NCI-H345 (cell line): Measurements from ENCODE around the gene CD247.

Experiments used
- DNase-seq: peaks from one replicate; lab custom pipeline; 2025; lab: John Stamatoyannopoulos, UW

The CD247 gene

DNA sequence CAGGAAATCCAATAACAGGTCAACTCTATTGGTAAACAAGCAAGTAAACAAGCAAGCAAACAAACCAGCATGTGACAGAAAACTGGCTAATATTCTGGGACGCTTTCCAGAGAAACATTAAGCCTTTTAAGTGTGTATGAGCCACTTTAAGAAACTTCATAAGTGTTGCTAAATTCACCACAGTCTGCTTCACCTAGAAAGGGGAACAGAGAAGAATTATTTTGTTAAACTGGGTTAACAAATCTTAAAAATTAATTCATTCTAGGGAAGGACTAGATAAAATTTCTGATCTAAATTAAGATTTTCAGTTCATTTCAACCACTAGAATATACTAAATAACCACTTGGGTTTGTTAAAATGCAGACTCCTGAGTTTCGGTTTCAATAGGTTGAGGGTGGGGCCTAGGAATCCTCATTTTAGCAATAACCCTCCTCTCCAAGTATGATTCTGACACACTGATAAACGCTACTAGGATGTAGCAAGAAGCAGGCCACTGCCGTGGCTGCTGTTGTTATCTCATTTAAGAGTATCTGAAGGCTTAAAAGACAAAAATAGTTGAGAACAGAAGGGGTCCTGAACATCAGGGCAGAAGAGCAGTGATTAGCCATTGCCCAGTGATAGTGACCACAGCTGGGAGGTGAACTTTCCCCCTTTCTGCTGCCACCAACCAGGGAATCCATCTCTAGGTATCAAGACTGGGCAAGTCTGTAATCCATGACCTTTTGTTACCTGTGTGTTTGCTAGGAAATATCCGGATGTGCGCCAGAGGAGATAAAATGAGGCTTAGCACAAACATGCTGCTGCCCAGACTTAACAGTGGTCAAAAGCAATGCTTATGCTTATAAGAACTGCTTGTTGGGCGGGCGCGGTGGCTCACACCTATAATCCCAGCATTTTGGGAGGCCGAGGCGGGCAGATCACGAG, 24.0 kb upstream of the CD247 start:
- no peak for DNase-seq

- DNase-seq: no peak
Measured at GRCh38 chr1:167541610-167542009, 23.3 kb upstream of the CD247 start.

GRCh38 chr1:167541003-167541402, 22.7 kb upstream of the CD247 start:
- DNase-seq: no peak

DNA sequence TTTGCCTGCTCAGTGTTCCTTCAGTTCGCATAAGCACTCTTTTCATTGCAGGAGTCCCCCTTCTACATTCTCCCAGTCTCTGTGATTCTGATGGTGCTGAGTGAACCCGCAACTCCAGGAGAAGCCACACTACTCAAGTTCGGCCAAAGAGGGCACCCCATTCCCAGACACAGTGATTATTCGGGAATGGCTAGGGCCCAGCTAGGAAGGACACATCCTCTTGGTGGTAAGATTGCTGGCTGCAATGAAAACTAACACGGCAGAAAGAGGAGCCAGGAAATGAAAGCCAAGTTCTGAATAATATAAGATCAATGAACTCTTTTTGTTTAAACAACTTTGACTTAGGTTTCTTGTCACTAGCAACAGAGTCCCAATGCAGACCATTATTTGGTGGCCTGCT, 20.3 kb upstream of the CD247 start:
- DNase-seq: no peak

- peak; percentile 68 for DNase-seq
Measured at GRCh38 chr1:167533851-167534300, 15.5 kb upstream of the CD247 start.

GRCh38 chr1:167532964-167533824, 14.9 kb upstream of the CD247 start:
- DNase-seq: no peak

GRCh38 chr1:167532375-167532774, 14.0 kb upstream of the CD247 start:
- DNase-seq: no peak

DNA sequence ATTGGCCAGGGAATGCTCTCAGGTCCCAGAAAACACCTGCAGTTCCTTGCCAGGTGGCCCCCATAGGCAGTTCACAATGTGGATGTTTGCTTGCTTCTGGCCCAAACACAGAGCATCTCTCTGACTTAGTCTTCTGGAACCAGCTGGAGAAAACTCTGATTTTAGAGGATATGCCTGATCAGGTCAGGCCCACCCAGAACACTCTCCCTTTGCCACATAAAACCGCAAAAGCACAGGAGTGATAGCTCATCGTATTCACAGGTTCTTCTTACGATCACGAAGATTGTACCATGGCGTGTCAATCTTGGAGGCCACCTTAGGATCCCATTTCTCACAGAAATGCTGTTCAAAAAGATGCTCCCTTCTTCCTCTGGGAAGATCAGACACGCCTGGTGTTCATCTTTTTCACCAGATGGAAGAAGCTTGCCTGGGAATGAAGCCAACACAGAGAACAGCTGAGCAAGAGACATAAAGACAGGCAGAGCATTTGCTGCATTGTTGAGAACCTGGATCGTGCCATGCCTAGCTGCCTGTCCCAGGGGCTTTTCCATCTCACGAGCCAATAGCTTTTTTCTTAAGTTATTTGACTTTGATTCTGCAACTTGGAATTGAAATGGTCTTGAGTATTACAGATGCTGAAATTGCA, 11.6 kb upstream of the CD247 start:
- peak; percentile 45 for DNase-seq

- no peak for DNase-seq
Measured at GRCh38 chr1:167528057-167528728, 9.9 kb upstream of the CD247 start.

DNA sequence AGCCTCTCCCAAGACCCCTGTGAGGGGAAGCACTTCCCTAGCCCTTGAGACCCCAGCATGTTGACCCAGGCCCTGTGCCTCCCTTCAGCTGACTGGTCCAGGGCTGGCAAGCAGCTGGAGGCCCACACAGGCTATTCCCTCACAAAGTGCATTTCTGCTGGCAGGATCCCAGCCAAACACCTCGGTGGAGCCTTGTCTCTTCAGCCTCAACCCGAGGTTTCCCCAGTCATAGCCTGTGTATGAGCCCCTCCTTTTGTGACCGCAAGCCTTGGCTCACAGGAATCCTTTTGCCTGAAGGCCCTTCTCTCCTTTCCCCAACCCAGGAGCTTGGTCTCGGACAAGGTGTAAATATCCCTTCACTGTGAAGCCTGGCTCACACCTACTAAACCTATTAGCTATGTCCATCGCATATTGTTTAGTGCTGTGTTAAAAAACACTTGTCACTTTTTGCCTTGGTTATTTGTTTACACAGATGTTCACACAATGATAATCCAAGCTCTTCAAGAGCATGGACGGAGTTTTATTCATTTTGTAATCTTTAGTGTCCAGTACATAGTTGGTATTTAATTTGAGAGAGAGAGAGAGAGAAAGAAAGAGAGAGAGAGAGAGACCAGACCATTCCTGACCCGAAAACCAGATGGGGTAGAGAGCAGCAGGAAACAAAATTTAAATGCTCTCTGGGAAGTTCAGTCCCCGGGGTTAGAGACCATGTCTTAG, 8.5 kb upstream of the CD247 start:
- DNase-seq: no peak

- DNase-seq: no peak
Measured at GRCh38 chr1:167524651-167525050, 6.3 kb upstream of the CD247 start.

DNA sequence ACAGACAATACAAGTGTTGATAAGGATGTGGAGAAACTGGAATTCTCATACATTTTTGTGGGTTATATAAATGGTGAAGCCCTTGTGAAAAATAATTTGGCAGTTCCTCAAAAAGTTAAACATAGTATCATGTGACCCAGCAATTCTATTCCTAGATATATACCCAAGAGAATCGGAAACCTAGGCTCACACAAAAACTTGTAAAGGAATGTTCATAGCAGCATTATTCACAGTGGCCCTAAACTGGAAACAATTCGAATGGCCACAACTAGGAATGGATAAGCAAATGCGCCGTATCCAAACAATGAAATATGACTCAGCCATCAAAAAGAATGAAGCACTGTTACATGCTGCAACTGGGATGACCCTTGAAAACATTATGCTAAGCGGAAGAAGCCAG, 3.9 kb upstream of the CD247 start:
- DNase-seq: no peak

DNA sequence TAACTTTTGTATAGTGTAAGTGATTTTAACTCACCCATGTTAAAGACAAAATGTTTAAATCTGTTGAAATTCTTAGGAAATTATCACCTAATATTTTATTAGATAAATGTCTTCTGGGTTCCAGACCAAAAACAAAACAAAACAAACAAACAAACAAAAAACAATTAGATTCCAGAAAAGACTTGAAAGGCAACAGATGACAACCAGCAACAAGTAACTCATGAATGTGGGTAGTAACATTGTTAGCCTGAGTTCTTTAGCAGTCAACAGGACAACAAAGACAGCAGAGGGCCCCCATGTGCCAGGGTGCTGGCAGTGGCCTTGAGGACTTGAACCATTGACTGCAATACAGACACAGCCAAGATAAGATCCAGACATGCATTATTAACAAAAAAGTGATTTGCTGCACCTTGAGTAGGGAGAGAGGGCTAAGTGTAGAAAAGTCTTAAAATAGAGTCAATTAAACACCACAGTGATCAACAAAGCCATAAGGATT, 2.4 kb upstream of the CD247 start:
- no peak for DNase-seq

- no peak for DNase-seq
Measured at GRCh38 chr1:167517535-167518330, 596 bp downstream of the CD247 start.

DNA sequence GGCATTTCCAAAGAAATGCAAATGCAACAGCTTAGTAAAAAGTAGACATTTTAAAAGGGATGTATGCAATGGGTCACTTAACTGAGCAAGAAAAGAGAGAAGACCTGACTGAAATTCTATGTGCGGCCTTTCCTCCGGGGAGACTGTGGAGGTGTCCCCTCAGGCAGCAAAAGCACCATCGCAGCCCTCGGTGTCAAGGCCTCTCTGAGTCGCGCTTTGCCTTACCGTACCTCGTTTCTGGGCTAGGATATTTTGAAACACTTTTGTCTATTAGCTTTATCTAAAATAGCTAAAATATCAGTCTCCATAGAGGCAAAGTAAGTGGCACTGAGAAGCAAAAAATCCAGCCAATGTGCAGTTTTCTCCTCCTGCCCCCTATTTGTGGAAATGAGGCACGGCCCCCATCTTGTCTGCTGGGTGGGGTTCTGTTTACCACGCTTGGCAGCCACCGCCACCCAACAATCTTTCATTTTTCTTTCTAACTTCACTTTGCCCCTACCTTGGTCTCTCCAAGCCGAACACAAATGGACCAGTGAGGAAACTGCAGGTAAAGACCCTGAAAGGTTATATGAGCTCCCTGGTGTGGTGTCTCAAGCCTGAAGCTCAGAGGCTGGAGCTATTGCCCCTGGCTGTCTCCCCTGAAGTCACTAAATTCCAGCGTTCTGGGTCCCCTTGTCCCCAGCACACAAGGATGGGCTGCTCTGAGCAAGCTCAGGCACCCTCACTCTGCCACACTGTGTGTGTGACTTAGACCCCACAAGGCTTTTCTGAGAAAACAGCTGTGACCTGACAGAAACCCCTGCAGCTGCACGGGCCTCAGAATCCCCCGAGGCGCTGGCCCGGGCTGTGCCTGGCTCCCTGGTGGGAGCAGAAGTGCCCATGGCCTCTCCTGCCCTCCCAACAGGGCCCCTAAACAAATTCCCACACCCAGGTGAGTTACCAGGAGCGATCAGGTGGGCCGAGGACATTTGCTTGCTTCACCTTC, 1.6 kb downstream of the CD247 start:
- DNase-seq: no peak

- no peak for DNase-seq
Measured at GRCh38 chr1:167515893-167516321, 2.4 kb downstream of the CD247 start.

DNA sequence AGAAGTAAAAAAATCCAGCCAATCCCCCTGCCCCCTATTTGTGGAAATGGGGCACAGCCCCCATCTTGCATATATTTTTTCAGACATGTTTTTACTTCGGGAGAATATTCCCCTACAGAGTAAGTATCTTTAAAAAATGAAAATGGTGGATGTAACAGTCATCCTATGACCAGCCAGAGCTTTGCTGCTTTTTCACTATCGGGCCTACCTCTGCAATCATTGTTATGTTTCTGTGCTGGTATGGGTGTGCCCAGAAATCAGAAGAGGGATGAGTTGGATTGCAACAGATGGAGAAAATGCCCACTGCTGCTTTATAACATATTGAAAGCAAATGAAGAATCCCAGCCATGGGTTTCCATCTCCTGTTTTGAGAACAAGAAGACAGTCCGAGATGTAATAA, 2.9 kb downstream of the CD247 start:
- no peak for DNase-seq

- no peak for DNase-seq
Measured at GRCh38 chr1:167514288-167514687, 4.0 kb downstream of the CD247 start.
